GM12891 (cell line): ENCODE results near the gene SLC43A3.
A peak's percentile ranks its signal among the peaks of the same experiment; 100 is the strongest.

Experiments used
- DNase-seq: peaks from one replicate; pipeline ENCODE4 v3.0.0; 2011; ENCODE audit warnings: low spot score; ENCODE audit not compliant: insufficient read length
- FAIRE-seq: peaks from 2 replicates; lab custom pipeline; 2011; peaks lifted over from hg19 to GRCh38; lab: Jason Lieb, UNC
- PAX5 ChIP-seq: IDR thresholded peaks from 2 replicates; pipeline ENCODE4 v1.6.1; 2011; ENCODE audit warnings: low read length, moderate library complexity, mild to moderate bottlenecking; ENCODE audit not compliant: insufficient read depth, severe bottlenecking
- POLR2A ChIP-seq: IDR thresholded peaks from 2 replicates; pipeline ENCODE4 v1.6.1; 2011; ENCODE audit warnings: low read depth, low read length, control low read depth
- POLR2AphosphoS5 ChIP-seq: IDR thresholded peaks from 2 replicates; pipeline ENCODE4 v1.6.1; 2011; ENCODE audit warnings: low read depth, low read length, control low read depth
- POU2F2 ChIP-seq: IDR thresholded peaks from 2 replicates; pipeline ENCODE4 v1.6.1; 2011; ENCODE audit warnings: low read depth, mild to moderate bottlenecking, control low read depth, low read length, moderate library complexity
- SPI1 ChIP-seq: IDR thresholded peaks from 2 replicates; pipeline ENCODE4 v1.6.1; 2011; ENCODE audit warnings: low read depth, low read length, control low read depth
- TAF1 ChIP-seq: IDR thresholded peaks from 2 replicates; pipeline ENCODE4 v1.6.1; 2011; ENCODE audit warnings: low read depth, low read length, control low read depth

SLC43A3 gene

DNA sequence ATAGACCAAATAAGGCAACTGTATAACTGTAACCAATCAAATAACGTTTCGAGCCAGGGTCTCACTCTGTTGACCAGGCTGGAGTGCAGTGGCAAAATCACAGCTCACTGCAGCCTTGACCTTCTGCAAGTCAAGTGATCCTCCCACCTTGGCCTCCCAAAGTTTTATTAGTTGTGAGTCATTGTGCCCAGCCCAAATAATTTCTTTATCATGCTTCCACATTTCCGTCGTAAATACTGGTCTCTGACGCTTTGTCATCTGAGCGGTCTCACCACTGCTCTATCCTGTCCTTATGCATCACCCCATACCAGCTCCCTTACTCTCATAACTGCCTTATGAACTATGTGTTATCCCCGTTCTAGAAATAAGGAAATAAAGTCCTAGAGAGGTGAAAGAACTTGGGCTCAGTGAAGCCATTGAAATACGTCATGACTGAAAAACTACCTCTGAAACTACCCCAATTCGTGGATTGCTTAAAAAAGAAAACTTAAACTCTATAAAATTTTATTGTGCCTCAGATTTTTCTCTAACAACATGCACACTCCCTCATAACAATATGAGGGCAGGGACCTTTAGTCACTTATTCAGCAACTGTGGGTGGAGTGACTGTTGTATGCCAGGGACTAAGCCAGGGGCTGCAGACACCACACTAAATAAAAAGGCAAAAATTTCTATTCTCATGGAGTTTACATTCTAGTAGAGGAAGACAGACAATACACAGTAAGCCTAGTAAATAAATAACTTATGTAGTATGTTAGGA lies 17.6 kb upstream of the SLC43A3 start:
- TF ChIP-seq PAX5: no peak
- TF ChIP-seq TAF1: no peak
- TF ChIP-seq SPI1: no peak
- TF ChIP-seq POU2F2: no peak
- TF ChIP-seq POLR2A: no peak
- TF ChIP-seq POLR2AphosphoS5: no peak
- FAIRE-seq (no peak), DNase-seq (no peak)

- FAIRE-seq (no peak), DNase-seq (no peak)
- TF ChIP-seq POLR2A (no peak), PAX5 (no peak), POLR2AphosphoS5 (no peak), TAF1 (no peak), POU2F2 (no peak), SPI1 (no peak)
Measured at GRCh38 chr11:57440744-57441414, 14.0 kb upstream of the SLC43A3 start.

GRCh38 chr11:57439786-57440185 lies 12.9 kb upstream of the SLC43A3 start:
- FAIRE-seq (no peak), DNase-seq (no peak)
- TF ChIP-seq POLR2A (no peak), TAF1 (no peak), POLR2AphosphoS5 (no peak), PAX5 (no peak), POU2F2 (no peak), SPI1 (no peak)

GRCh38 chr11:57438345-57439285 lies 11.7 kb upstream of the SLC43A3 start:
- FAIRE-seq: no peak
- TF ChIP-seq SPI1 (no peak), POLR2A (no peak)
- no peak for DNase-seq

GRCh38 chr11:57436031-57436430 lies 9.1 kb upstream of the SLC43A3 start:
- DNase-seq (no peak), FAIRE-seq (no peak)
- no peak for TF ChIP-seq TAF1
- no peak for TF ChIP-seq PAX5
- no peak for TF ChIP-seq POU2F2
- TF ChIP-seq SPI1: no peak
- TF ChIP-seq POLR2AphosphoS5: no peak
- TF ChIP-seq POLR2A: no peak

DNA sequence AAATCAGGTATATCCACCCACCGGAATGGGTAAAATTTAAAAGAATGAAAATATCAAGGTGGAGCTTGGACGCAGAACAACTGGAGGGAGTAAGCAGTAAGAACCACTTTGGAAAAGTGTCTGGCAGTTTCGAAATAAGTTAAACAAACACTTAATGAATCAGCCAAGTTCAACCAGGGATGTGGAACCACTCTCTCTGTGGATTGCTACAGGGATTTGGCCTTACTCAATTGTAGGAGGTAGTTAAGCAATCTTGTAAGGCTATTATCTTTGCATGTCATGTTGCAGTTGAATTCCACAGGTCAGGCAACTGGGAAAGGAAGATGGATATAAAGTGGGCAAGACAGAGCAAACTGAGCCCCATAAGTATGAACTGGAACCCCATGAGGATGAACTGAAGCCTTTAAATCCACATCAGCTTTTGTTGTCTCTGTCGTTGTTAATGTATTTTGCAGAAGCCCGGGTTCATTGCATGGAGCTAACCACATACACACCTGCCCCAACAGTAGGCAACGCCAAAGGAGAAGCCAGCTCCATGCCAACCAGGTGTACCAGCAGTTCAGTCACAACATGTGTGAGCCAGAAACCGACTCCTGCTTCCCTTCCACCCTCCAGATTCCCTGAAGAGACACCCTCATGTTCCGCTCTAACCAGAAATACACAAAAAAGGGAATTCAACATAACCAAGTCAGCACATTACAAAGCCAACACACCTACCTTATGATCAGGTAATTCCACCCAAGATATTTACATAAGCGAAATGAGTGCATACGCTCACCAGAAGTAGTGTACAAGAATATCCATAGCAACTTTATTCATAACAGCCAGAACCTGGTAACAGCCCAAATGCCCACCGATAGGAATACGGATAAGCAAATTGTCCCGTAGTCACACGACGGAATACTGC lies 8.0 kb upstream of the SLC43A3 start:
- no peak for TF ChIP-seq POU2F2
- no peak for TF ChIP-seq TAF1
- TF ChIP-seq POLR2A: no peak
- no peak for TF ChIP-seq SPI1
- no peak for TF ChIP-seq PAX5
- TF ChIP-seq POLR2AphosphoS5: no peak
- DNase-seq: no peak
- no peak for FAIRE-seq

GRCh38 chr11:57432714-57433163 lies 5.8 kb upstream of the SLC43A3 start:
- TF ChIP-seq POLR2AphosphoS5 (no peak), SPI1 (no peak), TAF1 (no peak), PAX5 (no peak)
- DNase-seq (no peak), FAIRE-seq (peak; percentile 5)

- FAIRE-seq (no peak), DNase-seq (no peak)
- TF ChIP-seq SPI1 (peak; percentile 72), POLR2A (no peak)
Measured at GRCh38 chr11:57432149-57432561, 5.2 kb upstream of the SLC43A3 start.

DNA sequence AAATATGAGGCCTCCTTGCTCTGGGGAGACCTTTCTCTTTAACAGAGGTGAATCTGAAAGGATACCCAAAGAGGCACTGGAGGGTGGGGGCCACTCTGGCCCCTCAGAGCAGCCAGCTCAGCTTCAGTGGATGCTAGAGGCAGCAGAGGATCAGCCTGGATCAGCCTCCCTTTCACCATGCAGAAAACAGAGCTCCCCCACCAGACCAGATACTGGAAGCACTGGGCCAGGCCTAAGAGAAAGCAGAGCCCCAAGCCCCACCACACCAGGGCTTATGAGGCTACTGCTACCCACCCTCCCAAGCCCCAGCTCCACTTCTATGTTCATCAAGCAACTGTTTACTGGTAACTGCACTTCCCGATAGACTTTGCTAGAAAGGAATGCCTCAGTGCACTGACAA lies 4.0 kb upstream of the SLC43A3 start:
- no peak for FAIRE-seq
- no peak for DNase-seq
- TF ChIP-seq PAX5 (no peak), POU2F2 (no peak), POLR2AphosphoS5 (no peak), POLR2A (no peak), TAF1 (no peak), SPI1 (no peak)
